ENCODE data around the gene SEMA3E.

The SEMA3E gene

GRCh38 chr7:83640731-83641537, 8.0 kb downstream of the SEMA3E start:
- DNase-seq, result no peak

GRCh38 chr7:83640240-83640639, 8.7 kb downstream of the SEMA3E start:
- DNase-seq, result no peak

- DNase-seq, result no peak
Observed at GRCh38 chr7:83633516-83633915, 15.4 kb downstream of the SEMA3E start.

GRCh38 chr7:83629117-83629880, 19.6 kb downstream of the SEMA3E start:
- DNase-seq, result no peak

- no peak for DNase-seq
Observed at GRCh38 chr7:83617858-83618257, 31.1 kb downstream of the SEMA3E start.

GRCh38 chr7:83614112-83614511, 34.8 kb downstream of the SEMA3E start:
- DNase-seq, result no peak

- no peak for DNase-seq
Observed at GRCh38 chr7:83613232-83613631, 35.7 kb downstream of the SEMA3E start.

GRCh38 chr7:83611776-83612175, 37.2 kb downstream of the SEMA3E start:
- no peak for DNase-seq

GRCh38 chr7:83610649-83611304, 38.2 kb downstream of the SEMA3E start:
- DNase-seq, result no peak

- no peak for DNase-seq
Observed at GRCh38 chr7:83608716-83609115, 40.2 kb downstream of the SEMA3E start.

GRCh38 chr7:83603649-83604048, 45.3 kb downstream of the SEMA3E start:
- DNase-seq, result no peak

- no peak for DNase-seq
Observed at GRCh38 chr7:83599131-83599530, 49.8 kb downstream of the SEMA3E start.

GRCh38 chr7:83593921-83594475, 54.9 kb downstream of the SEMA3E start:
- no peak for DNase-seq

- DNase-seq, result no peak
Observed at GRCh38 chr7:83588602-83589240, 60.2 kb downstream of the SEMA3E start.

- no peak for DNase-seq
Observed at GRCh38 chr7:83586281-83586680, 62.7 kb downstream of the SEMA3E start.

- DNase-seq, result no peak
Observed at GRCh38 chr7:83581667-83582435, 67.1 kb downstream of the SEMA3E start.

- no peak for DNase-seq
Observed at GRCh38 chr7:83579740-83580139, 69.2 kb downstream of the SEMA3E start.

GRCh38 chr7:83575436-83575835, 73.5 kb downstream of the SEMA3E start:
- DNase-seq, result no peak

GRCh38 chr7:83574616-83575015, 74.3 kb downstream of the SEMA3E start:
- DNase-seq, result no peak

- no peak for DNase-seq
Observed at GRCh38 chr7:83562960-83563359, 86.0 kb downstream of the SEMA3E start.

- no peak for DNase-seq
Observed at GRCh38 chr7:83562289-83562688, 86.7 kb downstream of the SEMA3E start.

GRCh38 chr7:83559887-83560286, 89.1 kb downstream of the SEMA3E start:
- DNase-seq, result no peak
